HepG2 (cell line): Measurements from ENCODE around the gene PCIF1. TPM values are rescaled to one million over a fixed set of nuclear protein-coding genes. Genes with fewer than 3 reads are reported as not detected.
A peak's percentile ranks its signal among the peaks of the same experiment; 100 is the strongest.

Experiments
- AGO1 ChIP-seq: fragments of 200-400 bp; formaldehyde crosslinking; IDR thresholded peaks from 2 replicates; pipeline ENCODE4 v1.6.1; 2017; ENCODE audit warnings: mild to moderate bottlenecking, low read depth, low read length, moderate library complexity; ENCODE audit not compliant: poor library complexity, severe bottlenecking
- AGO2 ChIP-seq: fragments of 200-400 bp; formaldehyde crosslinking; optimal IDR thresholded peaks from 2 replicates; pipeline ENCODE3; 2017; ENCODE audit warnings: mild to moderate bottlenecking, low read depth, low read length, moderate library complexity
- NCOA5 ChIP-seq: sonication (generic); formaldehyde crosslinking; IDR thresholded peaks from 2 replicates; pipeline ENCODE4 v1.4.0; 2020; ENCODE audit warnings: missing genetic modification reagents
- XRCC5 ChIP-seq: fragments of 200-400 bp; formaldehyde crosslinking; optimal IDR thresholded peaks from 2 replicates; pipeline ENCODE3; 2017; ENCODE audit warnings: mild to moderate bottlenecking, low read length
- ZNF781 ChIP-seq: sonication (generic); formaldehyde crosslinking; IDR thresholded peaks from 2 replicates; pipeline ENCODE4 v1.5.1; 2020; ENCODE audit warnings: borderline replicate concordance, mild to moderate bottlenecking, missing genetic modification reagents; ENCODE audit errors: not compliant biosample characterization
- polyA plus RNA-seq, 8 experiments: library from polyadenylated mRNA; depleted of rRNA in 3 of 8; stranded (reverse) in 7 of 8; unstranded in 1 of 8; fragments of >200 nt; fragmentation: Illumina TruSeq in 4 of 8; extraction: Trizol in 4 of 8; gene quantifications; 2 replicates each; pipeline versions ENCODE4 v1.2.1 to v1.2.3, GENCODE V29; 2011 to 2016; ENCODE audit warnings: low read depth in 4 of 8, missing spikeins in 1 of 8, mixed read lengths in 1 of 8; ENCODE audit not compliant: insufficient read depth in 1 of 8
- total RNA-seq, 5 experiments: library from RNA; depleted of rRNA; stranded (reverse); fragments of >200 nt; fragmentation: Illumina TruSeq; extraction: Trizol; gene quantifications; 2 replicates each; pipeline ENCODE4 v1.2.3, GENCODE V29; 2016; ENCODE audit warnings: low read depth in 1 of 5
- TF ChIP-seq, protein P1 (sequence below): sonication (generic); formaldehyde crosslinking; IDR thresholded peaks from 2 replicates; pipeline ENCODE4 v1.4.0; 2020; ENCODE audit warnings: low read depth, mild to moderate bottlenecking, missing genetic modification reagents
- TF ChIP-seq, protein P2 (sequence below): sonication (generic); formaldehyde crosslinking; IDR thresholded peaks from 2 replicates; pipeline ENCODE4 v1.4.0; 2020; ENCODE audit warnings: mild to moderate bottlenecking, missing genetic modification reagents

PCIF1 gene
- total and polyA plus RNA-seq, 2 of the 13 experiments (the other 11 are each of a cell fraction or from before 2014, with no cell fraction given): 20.9 to 24.4 TPM

DNA sequence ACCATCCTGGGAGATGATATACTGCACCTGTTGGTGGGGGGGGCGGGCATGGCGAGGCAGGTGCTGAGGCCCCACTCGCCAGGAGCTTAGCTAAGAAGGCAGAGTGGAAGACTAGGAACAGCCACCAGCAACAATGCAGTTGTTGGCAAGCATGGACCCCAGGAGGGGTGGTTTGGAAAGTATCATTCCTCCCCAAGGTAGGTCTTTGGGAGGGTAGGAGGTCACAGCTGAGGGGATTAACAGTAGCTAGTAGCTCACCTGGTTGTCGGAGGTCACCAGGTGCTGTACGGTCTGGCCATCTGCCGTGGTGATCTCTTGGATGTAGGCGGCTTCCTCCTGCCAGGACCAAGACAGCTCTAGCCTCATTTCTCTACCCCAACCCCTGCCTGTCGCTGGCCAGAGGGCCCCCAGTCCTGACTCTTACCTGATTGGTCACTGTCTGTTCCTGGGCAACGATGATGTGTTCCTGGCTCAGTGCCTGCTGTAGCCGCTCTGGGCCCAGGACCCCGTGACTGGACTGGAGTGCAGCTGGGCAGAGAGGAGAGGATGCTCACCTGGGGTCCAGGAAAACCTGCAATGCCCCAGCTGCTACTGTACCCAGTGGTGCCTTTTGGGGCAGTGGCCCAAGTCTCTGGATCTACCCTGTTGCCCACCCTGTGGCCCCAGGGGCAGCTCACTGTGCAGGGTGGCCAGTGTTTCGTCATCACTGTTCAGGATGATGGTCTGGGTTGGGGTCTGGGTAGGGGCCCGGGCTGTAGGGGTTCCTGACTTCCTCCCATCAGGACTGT, 15.3 kb downstream of the PCIF1 start (continued):
- TF ChIP-seq ZNF781 (CRISPR knock-in tag) (no peak), XRCC5 (peak; percentile 20), AGO2 (peak; percentile 97), AGO1 (peak; percentile 90), NCOA5 (peak; percentile 64; the same call in 1 of the 2 replicates)
- TF ChIP-seq, protein P1, sequence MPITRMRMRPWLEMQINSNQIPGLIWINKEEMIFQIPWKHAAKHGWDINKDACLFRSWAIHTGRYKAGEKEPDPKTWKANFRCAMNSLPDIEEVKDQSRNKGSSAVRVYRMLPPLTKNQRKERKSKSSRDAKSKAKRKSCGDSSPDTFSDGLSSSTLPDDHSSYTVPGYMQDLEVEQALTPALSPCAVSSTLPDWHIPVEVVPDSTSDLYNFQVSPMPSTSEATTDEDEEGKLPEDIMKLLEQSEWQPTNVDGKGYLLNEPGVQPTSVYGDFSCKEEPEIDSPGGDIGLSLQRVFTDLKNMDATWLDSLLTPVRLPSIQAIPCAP: 0 out of 2 replicates have a peak, but pooled peaks have one; percentile 10
- TF ChIP-seq, protein P2, sequence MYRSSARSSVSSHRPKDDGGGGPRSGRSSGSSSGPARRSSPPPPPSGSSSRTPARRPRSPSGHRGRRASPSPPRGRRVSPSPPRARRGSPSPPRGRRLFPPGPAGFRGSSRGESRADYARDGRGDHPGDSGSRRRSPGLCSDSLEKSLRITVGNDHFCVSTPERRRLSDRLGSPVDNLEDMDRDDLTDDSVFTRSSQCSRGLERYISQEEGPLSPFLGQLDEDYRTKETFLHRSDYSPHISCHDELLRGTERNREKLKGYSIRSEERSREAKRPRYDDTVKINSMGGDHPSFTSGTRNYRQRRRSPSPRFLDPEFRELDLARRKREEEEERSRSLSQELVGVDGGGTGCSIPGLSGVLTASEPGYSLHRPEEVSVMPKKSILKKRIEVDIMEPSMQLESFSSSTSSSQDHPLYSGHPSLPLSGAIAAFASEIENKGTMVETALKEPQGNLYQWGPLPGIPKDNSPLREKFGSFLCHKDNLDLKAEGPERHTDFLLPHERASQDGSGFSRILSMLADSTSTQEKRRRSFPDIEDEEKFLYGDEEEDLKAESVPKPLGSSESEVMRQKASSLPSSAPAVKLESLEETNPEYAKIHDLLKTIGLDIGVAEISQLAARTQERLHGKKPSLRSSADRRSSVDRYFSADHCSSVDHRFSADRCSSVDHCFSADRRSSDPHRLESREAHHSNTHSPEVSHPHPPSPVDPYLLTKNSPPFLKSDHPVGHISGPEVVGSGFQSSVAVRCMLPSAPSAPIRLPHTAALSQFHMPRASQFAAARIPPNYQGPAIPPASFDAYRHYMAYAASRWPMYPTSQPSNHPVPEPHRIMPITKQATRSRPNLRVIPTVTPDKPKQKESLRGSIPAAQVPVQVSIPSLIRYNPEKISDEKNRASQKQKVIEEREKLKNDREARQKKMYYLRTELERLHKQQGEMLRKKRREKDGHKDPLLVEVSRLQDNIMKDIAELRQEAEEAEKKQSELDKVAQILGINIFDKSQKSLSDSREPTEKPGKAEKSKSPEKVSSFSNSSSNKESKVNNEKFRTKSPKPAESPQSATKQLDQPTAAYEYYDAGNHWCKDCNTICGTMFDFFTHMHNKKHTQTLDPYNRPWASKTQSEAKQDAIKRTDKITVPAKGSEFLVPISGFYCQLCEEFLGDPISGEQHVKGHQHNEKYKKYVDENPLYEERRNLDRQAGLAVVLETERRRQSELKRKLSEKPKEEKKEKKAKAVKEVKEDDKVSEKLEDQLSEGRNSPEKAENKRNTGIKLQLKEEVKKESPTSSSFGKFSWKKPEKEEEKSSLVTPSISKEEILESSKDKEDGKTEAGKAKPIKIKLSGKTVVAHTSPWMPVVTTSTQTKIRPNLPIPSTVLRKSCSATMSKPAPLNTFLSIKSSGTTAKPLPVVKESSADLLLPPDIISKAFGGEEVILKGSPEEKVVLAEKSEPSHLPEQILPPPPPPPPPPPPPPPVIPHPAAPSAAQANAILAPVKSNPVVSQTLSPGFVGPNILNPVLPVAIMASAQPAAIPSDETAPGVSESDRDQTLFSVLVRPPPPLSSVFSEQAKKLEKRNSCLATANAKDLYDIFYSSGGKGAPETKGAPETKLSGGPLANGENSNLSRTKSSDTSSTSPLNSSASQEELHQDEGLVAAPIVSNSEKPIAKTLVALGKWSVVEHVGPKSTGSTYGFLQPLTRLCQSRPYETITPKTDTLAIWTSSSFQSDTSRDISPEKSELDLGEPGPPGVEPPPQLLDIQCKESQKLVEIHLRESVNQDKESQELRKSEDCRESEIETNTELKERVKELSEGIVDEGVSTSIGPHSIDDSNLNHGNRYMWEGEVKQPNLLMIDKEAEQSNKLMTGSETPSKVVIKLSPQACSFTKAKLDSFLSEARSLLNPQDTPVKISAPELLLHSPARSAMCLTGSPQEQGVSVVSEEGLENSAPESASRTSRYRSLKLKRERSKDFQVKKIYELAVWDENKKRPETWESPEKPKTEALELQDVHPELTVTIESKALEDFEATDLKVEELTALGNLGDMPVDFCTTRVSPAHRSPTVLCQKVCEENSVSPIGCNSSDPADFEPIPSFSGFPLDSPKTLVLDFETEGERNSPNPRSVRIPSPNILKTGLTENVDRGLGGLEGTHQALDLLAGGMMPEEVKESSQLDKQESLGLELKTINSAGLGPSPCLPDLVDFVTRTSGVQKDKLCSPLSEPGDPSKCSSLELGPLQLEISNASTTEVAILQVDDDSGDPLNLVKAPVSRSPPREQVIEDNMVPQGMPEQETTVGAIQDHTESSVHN (CRISPR knock-in tag): no peak
